CD4-positive, alpha-beta T cell treated with Interleukin-4 for 1 hour (primary cell): ENCODE measurements around the gene KRTAP4-9.
"Not testable (repeated sequence)": the region's sequence is repeated elsewhere in the genome, so short reads cannot be mapped to it uniquely, and the experiment has no call there.

Experiments used
- DNase-seq, 2 donors: peaks; one replicate each; pipeline ENCODE4 v3.0.0-alpha.2; 2020 to 2022

KRTAP4-9 gene

GRCh38 chr17:41105347-41105746 is at the start of gene KRTAP4-9:
KRTAP4-9 (plus strand) TSS chr17:41105389; CDS start chr17:41105389, 0 bp downstream.
- not testable (repeated sequence) for DNase-seq

GRCh38 chr17:41057547-41057946 is 47.6 kb upstream of the KRTAP4-9 start:
- no peak for DNase-seq

GRCh38 chr17:41058741-41059140 is 46.4 kb upstream of the KRTAP4-9 start:
- DNase-seq: no peak

GRCh38 chr17:41059276-41060051 is 45.7 kb upstream of the KRTAP4-9 start:
- DNase-seq: not testable (repeated sequence)

GRCh38 chr17:41060052-41060604 is 45.1 kb upstream of the KRTAP4-9 start, which contains the start of gene KRTAP2-3:
KRTAP2-3 (minus strand) TSS chr17:41060114; CDS start chr17:41060050, 64 bp downstream.
- no peak for DNase-seq

GRCh38 chr17:41061964-41062363 is 43.2 kb upstream of the KRTAP4-9 start:
- no peak for DNase-seq

- DNase-seq: no peak
Observed at GRCh38 chr17:41063449-41063848, 41.7 kb upstream of the KRTAP4-9 start.

- no peak for DNase-seq
Observed at GRCh38 chr17:41064301-41064700, 40.9 kb upstream of the KRTAP4-9 start.

- DNase-seq: not testable (repeated sequence)
Observed at GRCh38 chr17:41065016-41065689, 40.0 kb upstream of the KRTAP4-9 start.

GRCh38 chr17:41065829-41066624 is 39.2 kb upstream of the KRTAP4-9 start, which contains the start of gene KRTAP2-4:
KRTAP2-4 (minus strand) TSS chr17:41065879; CDS start chr17:41065845, 34 bp downstream.
- DNase-seq: no peak

GRCh38 chr17:41067281-41067680 is 37.9 kb upstream of the KRTAP4-9 start:
- DNase-seq: no peak

- DNase-seq: no peak
Observed at GRCh38 chr17:41069031-41069430, 36.2 kb upstream of the KRTAP4-9 start.

- DNase-seq: no peak
Observed at GRCh38 chr17:41071606-41072360, 33.4 kb upstream of the KRTAP4-9 start.

- no peak for DNase-seq
Observed at GRCh38 chr17:41073676-41074075, 31.5 kb upstream of the KRTAP4-9 start.

GRCh38 chr17:41076788-41077187 is 28.4 kb upstream of the KRTAP4-9 start:
- no peak for DNase-seq

GRCh38 chr17:41082626-41083025 is 22.6 kb upstream of the KRTAP4-9 start:
- DNase-seq: no peak

GRCh38 chr17:41083427-41083826 is 21.8 kb upstream of the KRTAP4-9 start:
- not testable (repeated sequence) for DNase-seq

GRCh38 chr17:41084100-41084856 is 20.9 kb upstream of the KRTAP4-9 start, which contains the start of gene KRTAP4-7:
KRTAP4-7 (plus strand) TSS chr17:41084150; CDS start chr17:41084207, 57 bp downstream.
- not testable (repeated sequence) for DNase-seq

GRCh38 chr17:41088760-41089352 is 16.3 kb upstream of the KRTAP4-9 start:
- DNase-seq: not testable (repeated sequence)

GRCh38 chr17:41096055-41096454 is 9.1 kb upstream of the KRTAP4-9 start:
- DNase-seq: no peak

GRCh38 chr17:41098042-41098441 is 7.1 kb upstream of the KRTAP4-9 start, which contains the start of gene KRTAP4-8:
KRTAP4-8 (minus strand) TSS chr17:41098142; CDS start chr17:41098084, 58 bp downstream.
- DNase-seq: no peak
